ENCODE data around the gene SLC35F1. TPM values are rescaled to one million over a fixed set of nuclear protein-coding genes. Genes with fewer than 3 reads are reported as not detected.

Gene SLC35F1
- total RNA-seq (2022; extraction: Qiagen RNA extraction) = not detected in 5 replicates

DNA sequence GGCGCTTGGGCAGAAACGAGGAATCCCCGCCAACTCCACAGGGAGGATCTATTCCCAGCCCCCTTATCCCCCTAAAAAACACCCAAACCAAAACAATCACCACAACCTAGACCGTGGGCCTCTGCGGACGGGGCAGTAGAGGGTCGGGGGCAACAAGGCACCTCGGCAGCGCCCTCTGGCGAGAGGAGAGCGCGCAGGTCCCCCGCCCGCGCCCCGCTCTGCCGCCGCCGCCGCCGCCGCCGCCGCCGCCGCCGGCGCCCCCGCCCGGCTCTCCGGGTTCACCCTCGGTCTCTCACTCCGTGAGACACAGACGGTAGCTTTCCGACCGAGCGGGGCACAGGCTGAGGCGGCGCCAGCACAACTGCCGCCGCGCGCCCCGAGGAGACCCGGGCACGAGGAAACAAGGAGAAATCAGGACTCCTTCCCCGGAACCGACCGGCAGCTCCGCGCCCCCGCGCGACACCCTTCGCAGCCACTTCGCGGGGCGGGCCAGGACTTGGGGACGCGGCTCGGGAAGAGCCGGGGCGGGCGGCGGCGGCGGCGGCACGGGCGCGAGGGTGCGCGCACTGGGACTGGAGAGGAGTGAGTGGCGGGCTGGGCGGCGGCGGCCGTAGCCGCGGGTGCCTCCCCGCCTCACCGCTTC lies at the start of gene SLC35F1:
SLC35F1 (plus strand) TSS at position 307 of the 643 bp plus-strand sequence.

Other genes starting within 250 kb of the SLC35F1 start
- 24.2 to 27.2 TPM (median 25.7 TPM) in 5 replicates for gene NUS1, start 231.8 kb upstream of the SLC35F1 start, total RNA-seq (2022; extraction: Qiagen RNA extraction)